T-helper 9 cell (primary cell): Measurements from ENCODE around the gene TULP1.

Experiments used
- DNase-seq: peaks from one replicate; pipeline ENCODE4 v3.0.0-alpha.2; 2020

Gene TULP1

DNA sequence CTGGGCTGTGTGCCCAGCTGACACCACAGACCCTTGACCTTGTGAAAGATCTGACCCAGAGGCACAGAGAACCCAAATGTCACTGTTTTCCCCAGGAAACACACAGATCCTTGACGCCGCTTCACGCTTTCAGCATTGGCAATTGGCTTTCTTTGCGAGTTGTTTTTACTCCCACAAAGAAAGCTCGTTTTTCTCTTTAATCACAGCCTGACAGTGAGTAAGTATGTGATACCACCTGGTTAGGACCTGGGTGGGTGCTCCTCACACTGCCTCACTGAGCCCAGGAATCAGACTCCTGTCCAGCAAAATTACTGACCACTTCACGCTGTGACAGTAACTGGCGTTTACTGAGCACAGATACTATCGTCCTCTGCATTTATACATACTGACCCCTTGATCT lies 31.5 kb downstream of the TULP1 start:
- no peak for DNase-seq

DNA sequence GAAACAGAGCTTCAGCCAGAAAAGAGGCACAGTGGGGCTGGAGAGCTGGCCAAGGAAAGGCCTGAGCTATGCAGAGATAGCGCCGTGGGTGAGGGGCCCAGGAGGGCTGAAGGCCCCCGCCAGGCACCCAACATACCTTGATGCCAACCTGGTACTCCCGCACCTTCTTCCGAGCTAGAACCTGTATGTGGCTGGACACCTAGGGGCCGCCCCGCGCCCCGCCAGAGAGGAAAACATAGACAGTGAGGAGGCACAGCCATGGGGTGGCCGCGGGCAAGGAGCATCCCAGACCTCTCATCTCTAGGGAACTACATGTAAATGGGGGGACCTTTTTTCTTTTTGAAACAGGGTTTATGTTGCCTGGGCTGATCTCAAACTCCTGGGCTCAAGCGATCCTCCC lies 32.5 kb downstream of the TULP1 start:
- DNase-seq = no peak

DNA sequence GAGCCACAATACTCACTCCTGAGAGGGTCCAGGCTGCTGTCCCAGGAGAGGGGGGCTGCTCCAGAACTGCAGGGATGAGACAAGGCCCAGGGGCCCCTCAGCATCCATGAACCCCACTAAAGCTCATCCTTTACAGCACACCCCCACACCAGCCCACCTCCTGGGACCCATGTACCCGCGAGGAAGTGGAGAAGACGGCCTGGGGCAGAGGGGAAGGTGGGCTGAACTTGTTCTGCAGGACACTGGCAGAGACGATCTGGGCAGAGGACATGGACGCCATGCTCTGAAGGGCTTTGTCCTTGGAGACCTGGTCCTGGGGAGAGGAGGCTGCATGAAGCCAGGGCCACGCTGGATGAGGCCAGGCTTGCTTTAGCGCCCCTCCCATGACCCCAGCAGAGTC lies 34.4 kb downstream of the TULP1 start:
- DNase-seq = no peak

DNA sequence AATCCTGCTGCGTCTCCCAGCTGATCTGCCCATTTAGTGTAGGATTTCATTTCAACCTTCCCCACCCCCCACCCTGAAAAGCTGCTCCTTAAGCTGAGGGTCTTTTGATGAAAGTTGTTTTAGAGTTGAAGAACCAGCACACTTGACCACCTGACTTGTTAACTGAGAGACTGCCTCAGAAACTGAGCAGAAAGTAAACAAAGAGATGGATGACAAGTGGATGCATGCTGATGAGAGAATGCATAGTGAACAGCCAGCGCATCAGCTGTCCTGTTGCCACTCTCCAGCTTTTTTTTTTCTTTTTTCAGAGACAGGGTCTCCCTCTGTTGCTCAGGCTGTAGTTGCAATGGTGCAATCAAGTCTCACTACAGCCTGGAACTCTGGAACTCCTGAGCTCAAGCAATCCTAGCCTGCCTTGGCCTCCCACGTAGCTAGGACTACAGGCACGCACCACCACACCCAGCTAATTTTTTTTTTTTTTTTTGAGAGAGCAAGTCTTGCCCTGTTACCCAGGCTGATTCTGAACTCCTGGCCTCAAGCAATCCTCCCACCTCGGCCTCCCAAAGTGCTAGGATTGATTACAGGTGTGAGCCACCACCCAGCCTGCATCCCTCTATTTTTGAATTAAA lies 35.0 kb downstream of the TULP1 start:
- no peak for DNase-seq

DNA sequence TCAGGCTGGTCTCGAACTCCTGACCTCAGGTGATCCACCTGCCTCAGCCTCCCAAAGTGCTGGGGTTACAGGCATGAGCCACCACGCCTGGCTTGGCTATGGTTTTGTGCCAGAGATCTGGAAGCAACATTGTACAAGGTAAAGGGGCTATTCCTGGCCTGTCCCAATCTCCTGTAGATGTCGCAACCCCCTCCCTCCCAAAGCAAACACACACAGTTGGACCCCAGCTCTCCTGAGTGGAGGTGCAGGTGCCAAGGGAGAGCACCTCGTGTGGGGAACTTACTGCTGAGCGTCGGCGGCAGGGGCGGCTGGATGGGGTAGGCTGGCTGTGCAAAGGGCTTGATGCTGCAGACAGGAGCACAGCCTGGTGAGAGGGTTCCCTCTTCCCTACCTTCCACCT lies 35.7 kb downstream of the TULP1 start:
- no peak for DNase-seq

DNA sequence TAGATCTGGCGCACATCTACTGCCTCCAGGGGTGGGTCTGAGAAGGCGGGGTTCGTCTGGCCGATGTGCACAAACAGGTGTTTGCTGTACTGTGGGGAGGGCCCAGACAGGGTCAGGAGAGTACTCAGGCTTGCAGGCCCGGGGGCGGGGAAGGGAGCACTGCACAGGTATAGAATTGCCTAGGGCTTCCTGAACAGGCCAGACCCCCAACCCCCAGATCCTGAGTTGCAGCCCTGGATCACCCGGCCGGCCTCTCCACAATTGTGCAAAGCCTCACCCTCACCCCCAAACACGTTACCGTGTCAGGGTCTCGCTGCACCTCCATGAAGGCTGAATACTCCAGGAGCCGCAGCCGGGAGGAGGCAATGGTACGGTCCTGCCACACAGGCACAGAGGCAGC lies 36.7 kb downstream of the TULP1 start:
- DNase-seq = no peak

DNA sequence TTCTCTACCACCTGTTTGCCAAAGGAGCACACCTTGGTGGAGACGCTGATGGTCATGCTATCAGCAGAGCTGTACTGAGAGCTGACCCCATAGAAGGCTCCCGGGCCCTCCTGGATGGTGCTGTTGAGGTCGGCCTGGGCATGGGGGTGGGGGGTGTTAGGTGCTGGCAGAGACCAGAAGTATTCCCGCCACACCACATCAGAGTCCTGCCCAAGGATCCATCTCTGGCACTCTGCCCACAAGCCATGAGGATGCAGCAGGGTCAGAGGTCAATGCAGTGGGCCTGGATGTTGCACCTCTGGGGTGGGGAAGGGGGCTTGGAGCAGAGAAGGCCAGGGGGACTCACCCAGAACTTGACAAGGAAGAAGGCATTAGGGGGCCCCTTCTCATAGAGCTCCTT lies 37.1 kb downstream of the TULP1 start:
- DNase-seq = no peak

DNA sequence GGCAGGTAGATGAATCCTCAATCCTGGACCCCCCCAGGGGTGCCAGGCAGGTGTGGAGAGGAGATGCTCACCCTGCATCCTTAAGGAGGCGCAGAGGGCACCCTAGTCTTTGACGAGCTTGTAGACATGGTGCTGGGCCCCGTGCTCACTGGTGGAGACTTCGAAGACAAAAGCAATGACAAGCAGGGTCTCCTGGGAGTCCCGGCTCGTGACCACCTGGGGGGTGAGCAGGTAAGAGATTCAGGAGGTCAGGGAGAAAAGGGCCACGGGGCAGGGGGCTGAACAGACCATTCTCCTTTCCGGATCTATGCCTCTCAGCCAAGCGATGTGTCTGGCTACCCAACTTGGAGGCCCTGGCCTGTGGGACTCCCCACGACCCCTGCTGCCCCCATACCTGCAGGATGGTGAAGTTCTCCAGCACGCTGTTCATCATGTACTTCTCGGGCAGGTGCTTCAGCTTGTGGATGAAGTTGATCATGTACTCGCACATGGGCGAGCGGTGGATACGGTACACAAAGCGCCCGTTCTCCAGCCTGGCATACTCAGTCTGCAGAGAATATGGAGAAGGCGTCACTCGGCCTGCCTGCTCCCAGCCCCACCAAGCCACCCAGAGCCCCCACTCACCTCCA lies 37.6 kb downstream of the TULP1 start:
- no peak for DNase-seq

DNA sequence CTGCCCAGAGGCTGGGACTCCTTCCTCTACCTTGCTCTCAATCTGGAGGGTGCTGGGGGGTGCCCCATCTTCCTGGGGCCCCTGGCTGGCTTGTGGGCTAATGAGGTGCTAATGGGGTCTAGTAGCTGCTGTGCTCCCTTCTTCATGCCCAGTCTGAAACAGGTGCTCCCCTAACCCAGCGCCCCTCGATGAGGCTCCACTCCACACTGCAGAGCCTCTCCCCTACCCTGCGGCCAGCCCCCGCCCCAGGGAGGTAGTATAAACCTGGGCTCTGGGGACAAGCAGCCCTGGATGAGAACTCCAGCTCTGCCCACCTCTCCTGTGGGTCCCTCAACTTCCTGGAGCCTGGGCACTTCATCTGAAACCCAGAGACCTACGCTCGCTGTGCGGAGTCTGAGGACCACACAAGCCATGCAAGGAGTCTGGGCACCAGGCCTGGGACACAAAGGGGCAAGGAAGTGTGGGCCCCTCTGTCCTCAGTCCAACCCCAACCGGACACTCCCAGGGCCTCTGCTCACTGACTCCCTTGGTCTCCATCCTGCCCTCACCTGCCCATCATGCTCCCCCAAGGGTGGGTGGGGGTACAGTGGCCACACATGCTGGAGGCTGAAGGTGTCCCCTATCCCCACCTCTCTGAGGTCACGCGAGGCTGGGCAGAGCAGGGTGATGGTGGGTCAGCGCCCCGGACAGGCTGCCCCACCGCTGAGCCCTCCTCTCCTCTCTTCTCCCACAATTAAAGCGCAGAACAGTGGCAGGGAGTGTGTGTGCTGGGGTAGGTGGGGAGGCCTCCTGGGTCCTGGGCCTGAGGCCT lies 38.4 kb downstream of the TULP1 start:
- DNase-seq = no peak

DNA sequence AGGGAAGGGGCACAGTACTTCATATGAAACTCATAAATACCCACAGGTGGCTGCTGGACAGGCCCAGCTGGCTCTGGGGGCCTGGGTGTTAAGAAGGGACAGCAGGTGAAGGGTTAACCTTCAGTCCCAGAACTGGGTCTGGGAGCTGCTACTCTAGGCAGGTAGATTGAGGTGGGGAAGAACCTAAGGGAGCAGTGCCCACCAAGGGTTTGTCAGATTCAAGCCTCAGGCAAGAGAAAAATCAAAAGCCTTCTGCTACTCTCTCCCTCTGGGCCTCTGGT lies 38.9 kb downstream of the TULP1 start:
- DNase-seq = no peak

DNA sequence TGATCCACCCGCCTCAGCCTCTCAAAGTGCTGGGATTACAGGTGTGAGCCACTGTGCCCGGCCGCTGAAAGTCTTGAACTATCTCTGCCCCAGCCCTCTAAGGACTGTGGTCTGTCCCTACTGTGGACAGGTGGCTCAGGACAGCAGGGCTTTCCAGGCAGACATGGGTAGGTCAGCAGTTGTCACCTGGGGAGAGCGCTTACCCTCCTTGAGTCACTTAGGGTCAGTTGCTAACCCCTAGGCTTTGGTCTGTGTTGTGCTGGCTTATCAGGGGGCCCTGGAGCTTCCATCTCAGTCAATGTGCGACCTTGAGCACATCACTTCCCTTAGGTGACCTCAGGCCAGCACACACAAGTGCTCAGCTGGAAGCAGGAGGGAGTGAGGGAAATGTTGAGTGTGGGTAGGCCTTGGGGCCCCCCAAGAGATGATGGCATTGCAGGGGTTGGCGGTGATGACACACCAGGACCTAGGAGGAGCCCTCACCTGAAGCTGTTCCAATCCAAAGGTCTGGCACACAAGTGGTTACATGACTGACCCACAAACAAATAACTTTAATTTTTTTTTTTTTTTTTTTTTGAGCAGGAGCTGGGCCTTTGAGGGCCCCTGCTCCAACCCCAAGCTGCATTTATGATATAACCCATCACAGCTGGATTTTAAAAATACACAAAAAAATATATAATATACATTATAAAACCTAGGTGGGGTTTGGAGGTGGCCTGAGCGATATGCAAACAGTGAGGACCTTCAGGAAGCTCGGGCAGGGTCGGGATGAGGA lies 39.4 kb downstream of the TULP1 start:
- DNase-seq = no peak

DNA sequence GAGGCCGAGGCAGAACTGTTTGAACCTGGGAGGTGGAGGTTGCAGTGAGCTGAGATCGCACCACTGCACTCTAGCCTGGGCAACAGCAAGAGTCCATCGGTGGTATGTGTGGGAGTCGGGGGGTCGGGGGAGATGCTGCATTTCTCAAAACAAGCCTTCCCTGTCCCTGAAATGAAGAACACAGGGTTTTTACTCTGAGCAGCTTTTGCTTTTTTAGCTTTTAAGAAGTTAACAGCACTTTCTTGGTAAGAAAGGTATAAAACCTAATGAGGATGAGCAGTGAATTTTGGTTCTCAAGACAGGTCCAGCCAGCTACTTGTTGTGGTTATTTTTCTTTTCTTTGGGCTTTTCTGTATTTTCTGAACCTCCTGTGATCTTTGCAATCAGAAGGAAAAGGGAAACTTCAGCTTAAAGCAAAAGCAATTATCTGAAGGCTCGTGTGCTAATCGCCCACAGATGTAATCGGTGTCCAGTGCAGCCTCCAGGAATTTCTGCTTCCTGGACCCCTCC lies 40.8 kb downstream of the TULP1 start:
- no peak for DNase-seq

DNA sequence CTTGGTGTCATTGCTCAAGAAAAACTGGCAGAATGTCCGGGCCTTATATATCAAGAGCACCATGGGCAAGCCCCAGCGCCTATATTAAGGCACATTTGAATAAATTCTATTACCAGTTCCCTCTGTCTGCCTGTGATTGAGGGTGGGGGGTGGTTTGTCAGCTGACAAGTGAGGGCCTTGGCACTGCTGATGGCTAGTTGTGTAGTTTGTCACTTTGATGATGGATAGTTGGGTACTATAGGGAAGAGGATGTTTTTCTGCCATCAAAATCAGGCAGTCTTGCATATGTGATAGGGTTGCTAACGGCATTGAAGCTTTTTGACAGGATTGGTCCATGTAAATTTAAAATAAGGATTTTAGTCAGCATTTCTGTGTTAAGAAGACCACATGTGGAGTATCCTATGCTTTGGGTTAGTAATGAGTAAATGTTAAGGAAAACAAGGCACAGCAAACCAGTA lies 42.0 kb downstream of the TULP1 start:
- no peak for DNase-seq

DNA sequence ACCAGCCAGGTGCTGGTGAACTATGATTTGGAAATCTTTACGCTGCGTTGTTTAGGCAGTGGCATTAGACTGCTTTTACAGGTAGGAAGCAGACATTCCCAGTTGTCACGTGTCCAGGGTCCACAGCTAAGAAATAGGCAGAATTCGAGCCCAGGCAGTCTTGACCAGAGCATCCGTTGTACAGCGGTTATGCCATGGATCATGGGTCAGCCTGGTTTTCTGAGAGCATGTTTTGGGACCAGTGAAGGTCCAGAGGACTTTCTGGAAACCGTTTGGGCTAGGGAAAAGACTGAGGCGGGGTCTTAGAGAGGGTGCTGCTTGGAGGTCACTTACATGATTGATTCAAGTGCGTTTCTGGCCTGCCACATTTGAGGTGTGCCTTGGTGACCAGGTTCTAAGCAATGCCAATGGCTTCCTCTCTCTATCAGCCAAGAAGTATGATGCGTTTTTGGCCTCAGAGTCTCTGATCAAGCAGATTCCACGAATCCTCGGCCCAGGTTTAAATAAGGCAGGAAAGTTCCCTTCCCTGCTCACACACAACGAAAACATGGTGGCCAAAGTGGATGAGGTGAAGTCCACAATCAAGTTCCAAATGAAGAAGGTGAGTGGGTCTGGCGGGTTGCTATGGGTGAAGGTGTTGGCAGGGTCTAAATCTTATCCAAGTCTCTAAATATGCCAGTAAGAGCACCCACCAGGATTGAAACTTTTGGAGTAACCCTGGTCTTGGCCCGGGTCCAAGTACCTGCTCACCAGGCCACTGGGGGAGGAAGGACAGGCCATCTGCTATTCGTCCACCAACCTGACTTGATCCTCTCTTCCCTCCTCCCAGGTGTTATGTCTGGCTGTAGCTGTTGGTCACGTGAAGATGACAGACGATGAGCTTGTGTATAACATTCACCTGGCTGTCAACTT lies 42.7 kb downstream of the TULP1 start:
- no peak for DNase-seq

DNA sequence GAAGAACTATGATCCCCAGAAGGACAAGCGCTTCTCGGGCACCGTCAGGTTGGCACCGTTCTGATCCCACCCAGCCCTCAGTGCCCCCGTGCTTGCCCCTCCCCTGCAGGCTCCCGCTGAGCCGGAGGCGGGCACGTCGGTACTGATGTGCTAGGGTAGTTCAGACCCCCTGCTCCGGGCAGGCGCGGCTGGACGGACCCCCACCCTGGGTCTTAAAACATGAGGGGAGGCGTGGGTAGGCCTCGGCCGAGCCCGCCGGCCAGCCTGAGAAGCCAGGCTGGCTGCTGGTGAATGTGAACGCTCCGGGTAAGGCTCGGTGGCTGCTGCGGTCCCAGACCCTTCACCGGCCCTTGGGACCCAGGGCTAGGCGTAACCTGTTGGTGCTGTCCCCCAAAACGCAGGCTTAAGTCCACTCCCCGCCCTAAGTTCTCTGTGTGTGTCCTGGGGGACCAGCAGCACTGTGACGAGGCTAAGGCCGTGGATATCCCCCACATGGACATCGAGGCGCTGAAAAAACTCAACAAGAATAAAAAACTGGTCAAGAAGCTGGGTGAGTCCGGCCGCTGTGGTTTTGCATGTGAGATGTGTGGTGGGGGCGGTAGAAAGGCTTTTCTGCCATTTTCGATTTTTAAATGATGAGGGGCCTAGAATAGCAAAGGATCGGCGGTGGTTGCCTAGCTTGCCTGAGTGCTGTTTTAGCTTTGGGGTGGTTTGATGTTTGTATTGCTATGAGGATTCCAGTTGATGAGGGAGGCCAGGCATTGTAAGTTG lies 43.5 kb downstream of the TULP1 start:
- no peak for DNase-seq

DNA sequence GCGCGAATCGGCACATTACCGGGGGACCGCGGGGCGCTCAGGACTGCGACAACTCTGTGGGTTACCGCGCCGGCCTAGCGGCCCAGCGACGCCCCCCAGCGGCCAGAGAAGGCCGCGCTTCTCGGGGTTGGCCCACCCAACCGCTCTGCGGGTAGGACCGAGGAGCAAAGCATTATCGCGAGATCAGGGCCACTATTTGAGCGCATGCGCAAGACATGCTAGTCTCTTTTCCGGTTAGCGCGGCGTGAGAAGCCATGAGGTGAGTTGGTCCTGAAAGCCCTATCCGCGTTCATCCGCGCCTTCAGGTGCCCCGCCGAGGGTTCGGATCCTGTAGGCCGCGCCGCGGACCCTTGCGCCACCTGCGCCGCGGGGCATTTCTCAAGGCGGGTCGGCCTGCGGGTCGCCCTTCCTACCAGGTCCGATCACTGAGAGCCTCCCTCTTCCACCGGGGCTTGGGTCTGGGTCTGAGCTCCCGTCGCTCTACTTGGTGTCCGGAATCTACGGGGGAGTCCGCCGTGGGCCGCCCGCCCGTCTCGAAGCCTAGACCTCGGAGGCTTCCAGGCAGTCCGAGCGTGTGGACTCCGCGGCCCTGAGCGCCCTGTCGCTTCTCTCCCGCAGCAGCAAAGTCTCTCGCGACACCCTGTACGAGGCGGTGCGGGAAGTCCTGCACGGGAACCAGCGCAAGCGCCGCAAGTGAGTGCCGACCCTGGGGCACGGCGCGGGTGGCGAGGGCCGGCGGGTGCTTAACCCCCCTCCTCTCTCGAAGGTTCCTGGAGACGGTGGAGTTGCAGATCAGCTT lies 44.3 kb downstream of the TULP1 start, which contains the start of gene RPL10A:
RPL10A (plus strand) TSS at position 221 of the 799 bp plus-strand sequence; CDS start at position 255, 34 bp downstream.
- DNase-seq = peak; percentile 91

DNA sequence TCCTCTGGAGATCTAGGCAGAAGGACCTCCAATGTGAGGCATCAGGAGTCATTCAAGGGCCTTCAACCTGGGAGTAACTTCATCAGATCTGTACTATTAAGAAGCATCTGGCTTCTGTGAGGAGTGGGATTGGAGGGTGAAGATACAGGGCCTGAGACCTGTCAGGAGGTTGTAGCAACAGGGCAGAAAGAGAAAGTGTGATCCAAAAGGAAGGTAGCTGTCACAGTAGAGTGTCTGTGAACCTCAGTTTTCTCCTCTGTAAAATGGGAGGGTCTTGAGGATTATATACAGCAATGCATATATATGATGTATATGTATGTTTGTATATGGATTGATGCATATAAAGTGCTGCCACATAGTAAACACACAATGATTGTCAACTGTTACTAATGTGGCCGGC lies 47.0 kb downstream of the TULP1 start:
- DNase-seq = no peak

DNA sequence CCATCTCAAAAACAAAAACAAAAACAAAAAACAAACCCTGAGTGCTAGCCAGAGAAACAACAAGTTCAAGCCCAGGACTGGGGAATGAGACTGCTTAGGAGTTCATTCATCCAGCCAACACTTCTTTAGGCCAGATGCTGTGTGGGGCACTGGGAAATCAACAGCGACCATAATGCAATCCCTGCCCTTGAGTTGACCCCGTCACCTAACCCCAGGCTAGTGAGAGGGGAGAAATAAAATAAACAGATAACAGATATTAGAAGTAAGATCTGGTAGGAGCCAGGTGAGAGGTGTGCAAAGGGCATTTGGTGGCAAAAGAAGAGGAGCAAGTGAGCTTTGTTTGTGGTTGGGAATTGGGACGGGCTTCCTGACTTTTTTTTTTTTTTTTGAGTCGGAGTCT lies 49.4 kb downstream of the TULP1 start:
- no peak for DNase-seq

DNA sequence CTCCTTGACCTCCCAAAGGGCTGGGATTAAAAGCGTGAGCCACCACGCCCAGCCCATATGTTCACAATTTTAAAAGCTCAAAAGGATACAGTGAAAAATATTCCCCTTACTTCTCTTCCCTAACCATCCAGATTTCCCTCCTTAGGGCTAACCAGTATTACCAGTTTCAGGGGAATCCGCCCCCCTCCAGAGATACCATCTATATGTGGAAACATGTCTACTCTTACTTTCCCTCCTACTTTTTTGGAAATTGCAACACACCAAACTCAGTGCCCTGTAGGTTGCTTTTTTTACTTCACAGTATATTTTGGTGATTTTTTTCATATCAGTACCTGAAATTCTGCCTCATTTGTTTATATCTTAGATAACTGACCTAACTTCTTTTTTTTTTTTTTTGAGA lies 51.4 kb downstream of the TULP1 start:
- DNase-seq = no peak

DNA sequence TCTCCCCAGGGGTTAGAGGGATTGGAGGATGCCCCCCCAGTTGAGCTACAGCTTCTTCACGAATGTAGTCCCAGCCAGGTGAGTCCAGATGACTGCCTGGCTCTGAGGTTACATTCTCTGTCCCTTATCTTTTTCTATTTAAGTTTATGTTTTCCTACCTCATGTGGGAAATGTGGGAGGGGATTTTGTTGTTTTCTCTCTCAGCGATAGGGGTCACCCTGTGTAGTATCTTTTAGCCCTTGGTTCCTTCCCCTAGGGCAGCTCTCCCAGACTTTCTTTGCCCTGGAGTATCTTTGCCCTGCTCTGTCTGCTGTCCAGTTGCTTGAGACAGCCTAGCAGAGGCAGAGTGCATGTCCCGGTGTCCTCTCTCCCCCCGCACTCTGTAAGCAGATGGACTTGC lies 54.8 kb downstream of the TULP1 start:
- no peak for DNase-seq
